NCI-H526 (cell line): ENCODE data around the gene RNU5D-1.
"Not testable (repeated sequence)": the region's sequence is repeated elsewhere in the genome, so short reads cannot be mapped to it uniquely, and the experiment has no call there.

ENCODE experiments used
- DNase-seq, 2 experiments: peaks; one replicate each; lab custom pipeline; 2025; lab: John Stamatoyannopoulos, UW

RNU5D-1 gene

GRCh38 chr1:44730741-44731512 is at the start of gene RNU5D-1:
Gene RNU5D-1 (minus strand): TSS chr1:44731170.
- DNase-seq, result peak; percentile 99 to 100

- DNase-seq, result no peak
Observed at GRCh38 chr1:44780583-44781121, 49.7 kb upstream of the RNU5D-1 start.

GRCh38 chr1:44778705-44779576 is 48.0 kb upstream of the RNU5D-1 start:
- DNase-seq, result no peak

- no peak for DNase-seq
Observed at GRCh38 chr1:44777969-44778635, 47.1 kb upstream of the RNU5D-1 start.

GRCh38 chr1:44777547-44777946 is 46.6 kb upstream of the RNU5D-1 start:
- no peak for DNase-seq

- DNase-seq, result no peak
Observed at GRCh38 chr1:44776730-44777068, 45.7 kb upstream of the RNU5D-1 start.

- peak in 1 of 2 experiments; percentile 31 for DNase-seq
Observed at GRCh38 chr1:44775930-44776729, 45.2 kb upstream of the RNU5D-1 start.

GRCh38 chr1:44775078-44775929 is 44.3 kb upstream of the RNU5D-1 start, which contains the start of gene RPS8:
Gene RPS8 (plus strand): TSS chr1:44775540. CDS start chr1:44775597, 57 bp downstream.
- peak; percentile 97 to 99 for DNase-seq

GRCh38 chr1:44766421-44766820 is 35.5 kb upstream of the RNU5D-1 start:
- not testable (repeated sequence) for DNase-seq

- no peak for DNase-seq
Observed at GRCh38 chr1:44760876-44761275, 29.9 kb upstream of the RNU5D-1 start.

GRCh38 chr1:44759077-44759476 is 28.1 kb upstream of the RNU5D-1 start:
- DNase-seq, result no peak

- no peak for DNase-seq
Observed at GRCh38 chr1:44757420-44757819, 26.4 kb upstream of the RNU5D-1 start.

GRCh38 chr1:44747878-44748277 is 16.9 kb upstream of the RNU5D-1 start:
- DNase-seq, result no peak

GRCh38 chr1:44743211-44743610 is 12.2 kb upstream of the RNU5D-1 start:
- DNase-seq, result no peak

GRCh38 chr1:44740179-44740617 is 9.2 kb upstream of the RNU5D-1 start:
- peak in 1 of 2 experiments; percentile 67 for DNase-seq

GRCh38 chr1:44739307-44740178 is 8.6 kb upstream of the RNU5D-1 start, which contains the start of gene KIF2C:
Gene KIF2C (plus strand): TSS chr1:44739837. CDS start chr1:44739933, 96 bp downstream.
- peak; percentile 98 to 100 for DNase-seq

GRCh38 chr1:44738953-44739306 is 8.0 kb upstream of the RNU5D-1 start:
- not testable (repeated sequence) for DNase-seq

GRCh38 chr1:44735992-44736391 is 5.0 kb upstream of the RNU5D-1 start:
- DNase-seq, result no peak

GRCh38 chr1:44733784-44734183 is 2.8 kb upstream of the RNU5D-1 start:
- no peak for DNase-seq
